Endothelial cell of hepatic sinusoid (primary cell): Measurements from ENCODE around the gene GFER.

Source experiments
- in situ Hi-C: cut with HindIII; loops from 2 replicates; pipeline ENCODE4 v1.10.0; 2017; ENCODE audit warnings: low sequenced_read_pairs

Gene GFER

GRCh38 chr16:1973461-1974156 lies 10.4 kb upstream of the GFER start:
- in situ Hi-C loops, result no loop called here

DNA sequence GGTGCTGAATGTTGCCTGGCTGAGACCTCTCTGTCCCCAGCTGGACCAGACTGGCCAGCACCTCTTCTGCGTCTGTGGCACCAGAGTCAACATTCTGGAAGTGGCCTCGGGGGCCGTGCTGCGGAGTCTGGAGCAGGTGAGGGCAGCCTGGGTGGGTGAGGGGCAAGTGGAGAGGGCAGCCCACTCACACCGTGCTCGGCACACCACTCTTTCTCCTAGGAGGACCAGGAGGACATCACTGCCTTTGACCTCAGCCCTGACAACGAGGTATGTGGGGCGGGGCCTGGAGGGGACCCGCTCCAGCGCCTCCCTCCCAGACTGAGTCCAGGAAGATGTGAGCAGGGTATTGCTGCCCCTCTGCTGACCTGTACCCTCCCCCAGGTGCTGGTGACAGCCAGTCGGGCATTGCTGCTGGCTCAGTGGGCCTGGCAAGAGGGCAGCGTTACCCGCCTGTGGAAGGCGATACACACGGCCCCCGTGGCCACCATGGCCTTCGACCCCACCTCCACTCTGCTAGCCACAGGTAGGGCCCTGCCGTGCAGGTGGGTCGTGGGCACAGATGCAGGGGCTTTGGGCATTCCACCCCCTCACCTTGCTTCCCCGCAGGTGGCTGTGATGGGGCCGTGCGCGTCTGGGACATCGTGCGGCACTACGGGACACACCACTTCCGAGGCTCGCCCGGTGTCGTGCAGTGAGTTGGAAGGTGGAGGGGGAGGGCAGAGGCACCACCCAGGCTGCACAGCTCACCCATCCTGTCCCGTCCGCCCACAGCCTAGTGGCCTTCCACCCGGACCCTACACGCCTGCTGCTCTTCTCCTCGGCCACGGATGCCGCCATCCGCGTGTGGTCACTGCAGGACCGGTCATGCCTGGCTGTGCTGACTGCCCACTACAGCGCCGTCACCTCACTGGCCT lies 9.6 kb upstream of the GFER start:
- in situ Hi-C loops, result no loop called here

GRCh38 chr16:1975432-1976215 lies 8.4 kb upstream of the GFER start:
- in situ Hi-C loops, result no loop called here

DNA sequence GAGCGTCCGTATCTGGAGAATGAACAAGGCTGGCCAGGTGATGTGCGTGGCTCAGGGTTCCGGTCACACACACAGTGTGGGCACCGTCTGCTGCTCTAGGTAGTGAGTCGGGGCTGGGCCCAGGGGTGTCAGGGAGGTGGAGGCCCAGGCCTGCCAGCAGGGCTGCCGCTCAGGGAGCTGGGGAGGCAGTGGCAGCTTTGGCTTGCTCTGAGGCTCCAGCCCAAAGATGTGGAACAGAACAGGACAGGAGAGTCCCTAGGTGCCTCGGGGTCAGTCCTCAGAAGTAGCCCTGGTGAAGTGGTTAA lies 7.8 kb upstream of the GFER start:
- in situ Hi-C loops, result no loop called here

DNA sequence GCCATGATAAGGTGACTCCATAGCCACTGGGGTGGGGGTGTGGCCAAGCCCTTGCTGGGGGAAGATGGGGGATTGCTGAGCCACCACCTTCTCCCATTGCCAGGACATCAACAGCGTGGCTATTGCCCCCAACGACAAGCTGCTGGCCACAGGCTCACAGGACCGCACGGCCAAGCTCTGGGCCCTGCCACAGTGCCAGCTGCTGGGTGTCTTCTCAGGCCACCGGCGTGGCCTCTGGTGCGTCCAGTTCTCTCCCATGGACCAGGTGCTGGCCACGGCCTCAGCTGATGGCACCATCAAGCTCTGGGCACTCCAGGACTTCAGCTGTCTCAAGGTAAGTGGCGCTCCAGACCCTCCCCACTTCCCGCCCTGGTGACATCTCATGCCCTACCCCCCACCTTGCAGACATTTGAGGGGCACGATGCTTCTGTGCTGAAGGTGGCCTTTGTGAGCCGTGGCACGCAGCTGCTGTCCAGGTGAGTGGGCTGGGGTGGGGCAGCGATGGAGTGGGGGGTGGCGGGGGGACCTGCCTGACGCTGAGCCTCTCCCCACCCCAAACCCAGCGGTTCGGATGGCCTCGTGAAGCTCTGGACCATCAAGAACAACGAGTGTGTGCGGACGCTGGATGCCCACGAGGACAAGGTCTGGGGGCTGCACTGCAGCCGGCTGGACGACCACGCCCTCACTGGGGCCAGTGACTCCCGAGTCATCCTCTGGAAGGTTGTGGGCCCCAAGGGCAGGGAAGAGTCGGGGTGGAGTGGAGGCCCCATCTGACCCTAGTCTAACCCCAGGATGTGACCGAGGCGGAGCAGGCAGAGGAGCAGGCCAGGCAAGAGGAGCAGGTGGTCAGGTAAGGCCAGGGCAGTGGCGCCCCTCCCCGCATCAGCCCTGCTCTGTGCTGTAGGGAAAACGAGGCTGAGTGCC lies 6.8 kb upstream of the GFER start:
- in situ Hi-C loops, result no loop called here

GRCh38 chr16:1977875-1978268 lies 6.1 kb upstream of the GFER start:
- in situ Hi-C loops, result no loop called here

GRCh38 chr16:1978476-1979120 lies 5.4 kb upstream of the GFER start:
- in situ Hi-C loops, result no loop called here

GRCh38 chr16:1979271-1980029 lies 4.5 kb upstream of the GFER start:
- in situ Hi-C loops, result no loop called here

GRCh38 chr16:1980030-1980769 lies 3.8 kb upstream of the GFER start:
- in situ Hi-C loops, result no loop called here

- in situ Hi-C loops, result no loop called here
Measured at GRCh38 chr16:1980770-1981087, 3.3 kb upstream of the GFER start.

DNA sequence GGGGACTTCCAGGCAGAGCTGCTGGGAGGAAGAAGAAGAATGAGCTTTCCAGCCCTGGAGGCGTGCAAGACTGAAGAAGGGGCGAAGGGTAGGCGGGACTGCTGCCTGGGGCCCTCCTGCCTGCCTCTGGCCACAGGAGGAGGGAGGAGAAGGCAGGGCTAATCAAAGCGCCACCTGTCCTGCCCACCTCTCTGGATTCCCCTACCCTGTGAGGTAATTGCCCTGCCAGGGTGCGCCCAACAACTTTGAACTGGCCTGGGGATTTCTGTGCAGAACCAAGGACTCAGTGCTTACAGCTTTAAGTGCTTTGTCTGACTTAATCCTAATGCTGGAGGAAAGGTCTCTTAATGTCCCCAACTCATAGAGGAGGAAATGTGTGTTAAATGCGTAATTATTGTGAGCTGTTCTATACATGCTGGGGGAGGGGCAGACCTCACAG lies 2.6 kb upstream of the GFER start, which contains the start of gene NOXO1:
TSS of gene NOXO1 (minus strand) at position 72 of the 439 bp plus-strand sequence. CDS start 290 bp downstream, outside the sequence.
- in situ Hi-C loops, result no loop called here

DNA sequence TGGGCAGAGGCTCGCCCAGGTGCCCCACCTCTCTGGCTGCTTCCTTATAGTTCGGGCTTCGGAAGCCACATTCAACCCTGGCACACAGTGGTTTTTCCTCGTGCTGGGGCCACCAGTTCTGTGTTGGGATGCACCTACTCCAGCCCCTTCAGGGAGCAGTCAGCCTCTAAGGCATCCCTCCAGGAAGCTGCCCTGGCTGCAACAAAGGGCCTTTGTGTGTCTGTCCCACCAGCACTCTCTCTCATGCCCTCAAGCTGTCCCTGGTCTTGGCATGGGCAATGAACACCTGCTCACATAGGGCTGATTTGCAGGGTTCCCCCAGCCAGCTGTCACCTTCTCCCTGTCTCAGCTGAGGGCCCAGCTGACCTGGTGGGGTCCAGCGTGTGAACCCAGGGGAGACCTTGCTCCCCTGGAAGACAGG lies 2.0 kb upstream of the GFER start:
- in situ Hi-C loops, result no loop called here

DNA sequence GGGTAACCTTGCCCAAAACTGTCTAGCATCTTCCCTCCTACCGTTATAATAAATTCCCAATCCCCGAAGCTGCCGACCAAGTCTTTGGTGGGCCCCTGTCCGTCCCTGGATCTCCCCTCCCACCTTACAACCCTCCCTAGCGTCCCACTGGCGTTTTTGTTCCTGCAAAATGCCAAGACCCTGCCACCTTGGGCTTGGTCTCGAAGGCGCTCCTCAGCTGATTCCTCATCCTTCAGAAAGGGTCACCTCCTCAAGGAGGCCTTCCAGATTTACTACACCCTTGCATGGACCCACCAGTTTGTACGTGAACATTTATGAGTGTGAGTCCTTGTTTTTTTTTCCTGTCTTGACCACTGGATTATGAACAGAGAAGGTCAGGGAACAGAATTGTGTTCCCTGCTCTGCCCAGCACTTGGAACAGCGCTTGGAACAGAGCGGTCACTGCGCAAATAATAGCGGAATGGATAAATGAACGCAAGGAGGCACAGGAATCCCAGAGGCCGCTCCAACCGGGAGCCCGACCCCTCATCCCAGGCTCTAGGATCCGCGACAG lies 926 bp upstream of the GFER start:
- in situ Hi-C loops, result no loop called here

- in situ Hi-C loops, result no loop called here
Measured at GRCh38 chr16:1984347-1985225, 593 bp downstream of the GFER start.

DNA sequence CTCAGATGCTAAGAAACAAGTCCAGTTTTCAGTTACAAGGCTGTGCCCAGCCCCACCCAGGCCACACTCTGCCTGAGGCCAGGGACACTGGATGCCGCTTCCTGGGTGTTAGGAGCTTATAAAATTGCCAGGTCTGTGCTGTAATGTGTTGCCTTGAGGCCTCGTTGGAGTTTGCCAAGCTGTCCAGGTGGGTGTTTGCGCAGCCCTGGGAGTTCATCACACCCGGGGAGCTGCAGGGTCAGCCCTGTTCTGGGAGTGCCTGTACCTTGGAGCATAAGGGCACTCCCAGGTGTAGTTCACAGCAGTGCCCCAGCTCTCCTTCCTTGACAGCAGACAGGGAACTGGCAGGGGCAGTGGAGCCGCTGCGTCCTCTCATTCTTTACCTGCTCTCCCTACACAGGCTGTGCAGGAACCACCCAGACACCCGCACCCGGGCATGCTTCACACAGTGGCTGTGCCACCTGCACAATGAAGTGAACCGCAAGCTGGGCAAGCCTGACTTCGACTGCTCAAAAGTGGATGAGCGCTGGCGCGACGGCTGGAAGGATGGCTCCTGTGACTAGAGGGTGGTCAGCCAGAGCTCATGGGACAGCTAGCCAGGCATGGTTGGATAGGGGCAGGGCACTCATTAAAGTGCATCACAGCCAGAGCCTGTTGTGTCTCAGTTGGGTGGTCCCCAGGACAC lies 1.6 kb downstream of the GFER start:
- in situ Hi-C loops, result no loop called here

DNA sequence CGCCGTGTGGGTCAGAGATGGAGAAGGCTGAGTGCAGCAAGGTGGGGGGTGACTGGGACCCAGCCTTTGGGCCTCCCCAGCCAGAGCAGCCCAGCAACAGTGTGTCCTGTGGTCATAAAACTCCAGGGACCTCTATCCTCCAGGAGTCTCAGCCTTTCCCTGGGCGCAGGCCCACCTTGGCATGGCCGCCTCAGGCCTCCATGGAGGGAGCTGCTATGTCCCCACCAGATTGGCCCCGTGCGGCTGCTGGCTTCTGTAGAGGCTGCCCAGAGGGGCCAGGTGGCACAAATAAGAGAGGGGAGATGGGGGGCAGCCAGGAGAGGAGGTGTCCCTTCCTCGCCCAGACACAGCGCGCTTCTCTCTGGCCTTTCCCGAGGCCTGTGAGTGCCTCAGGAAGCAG lies 3.2 kb downstream of the GFER start:
- in situ Hi-C loops, result no loop called here
